Cerebellar nuclear complex (tissue), 1 donor: ENCODE measurements around the gene ACTG1.

Experiments used
- DNase-seq, 2 experiments: peaks; one replicate each; lab custom pipeline; 2025; lab: John Stamatoyannopoulos, UW

The ACTG1 gene

DNA sequence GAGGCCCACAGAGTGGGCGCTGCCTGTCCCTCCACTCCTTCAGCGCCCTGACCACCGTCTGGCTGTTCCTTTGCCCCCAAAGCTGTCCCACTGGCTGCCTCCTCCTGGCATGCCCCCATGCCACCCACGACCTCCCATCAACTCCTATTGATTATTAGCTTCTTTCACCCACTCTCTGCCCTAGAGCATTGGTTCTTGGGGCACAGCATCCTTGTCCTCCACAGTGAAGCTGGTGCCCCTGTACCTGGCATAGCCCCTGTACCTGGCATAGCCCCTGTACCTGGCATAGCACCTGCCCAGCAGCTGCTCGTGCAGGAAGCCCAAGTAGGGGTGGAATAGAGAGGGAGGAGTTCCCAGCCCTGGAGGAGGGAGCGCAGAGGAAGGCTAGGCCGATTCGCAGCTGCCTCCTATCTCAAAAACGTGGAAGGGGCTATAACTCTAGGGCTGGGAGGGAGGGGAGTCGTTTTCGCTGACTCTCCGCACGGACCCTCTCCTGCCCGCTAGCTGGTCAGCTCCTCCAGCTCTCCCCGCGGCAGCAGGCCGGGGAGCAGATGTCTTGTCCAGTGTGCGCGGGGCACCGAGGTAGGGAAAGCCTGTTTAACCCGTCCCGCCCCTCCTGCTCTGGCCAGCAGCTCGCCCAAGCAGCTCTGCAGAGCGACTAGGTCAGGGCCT is 5.7 kb upstream of the ACTG1 start:
- no peak for DNase-seq

DNA sequence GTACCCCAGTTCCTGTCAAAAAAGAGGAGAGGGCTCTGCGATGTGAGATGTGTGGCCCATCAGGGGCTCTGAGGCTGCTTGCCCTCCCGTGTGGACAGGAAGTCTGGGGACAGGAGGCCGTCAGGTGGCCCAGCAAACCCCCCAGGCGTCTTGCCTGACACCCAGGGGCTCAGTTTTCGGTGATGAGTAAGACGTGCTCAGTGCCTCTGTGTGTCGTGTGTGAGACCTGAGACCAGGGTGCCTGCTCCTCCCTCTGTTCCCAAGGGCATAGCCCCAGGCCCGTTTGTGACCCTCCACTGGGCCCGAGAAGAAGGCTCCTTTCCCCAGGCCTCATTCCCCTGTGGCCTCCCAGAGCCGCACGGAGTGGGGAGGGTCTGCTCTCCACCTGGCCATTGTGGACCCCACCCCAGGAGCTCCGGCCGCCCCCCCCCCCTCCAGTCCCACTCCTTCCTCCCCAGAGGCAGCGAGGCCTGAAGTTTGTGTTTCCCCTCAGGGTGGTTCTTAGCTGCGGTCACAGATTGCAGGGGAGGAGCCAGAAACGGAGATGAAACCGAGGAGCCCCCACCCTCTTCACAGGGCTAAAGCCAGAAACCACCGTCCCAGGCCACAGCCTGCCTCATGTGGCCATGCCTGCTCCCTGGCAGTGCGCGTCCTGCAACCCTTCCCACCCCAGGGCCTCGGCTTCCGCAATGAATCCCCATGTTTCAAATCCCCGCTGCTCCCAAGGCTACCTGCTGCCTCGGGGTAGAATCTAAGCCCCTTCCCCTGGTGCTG is 4.9 kb upstream of the ACTG1 start:
- no peak for DNase-seq

DNA sequence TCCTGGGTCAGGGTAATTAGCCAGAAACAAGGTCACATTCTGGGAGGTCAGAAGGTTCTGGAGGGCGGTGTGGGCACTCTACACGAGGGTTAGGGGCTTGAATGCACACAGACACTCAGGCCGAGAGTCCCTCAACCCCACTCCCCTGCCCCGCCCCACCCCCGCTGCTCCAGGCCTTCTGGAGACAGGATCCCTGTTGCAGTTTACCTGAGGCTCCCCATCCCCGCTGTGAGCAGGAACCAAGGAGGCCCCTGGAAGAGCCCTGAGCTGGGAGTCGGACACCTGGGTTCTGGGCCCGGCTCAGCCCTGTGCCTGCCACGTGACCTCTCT is 4.4 kb upstream of the ACTG1 start:
- no peak for DNase-seq

DNA sequence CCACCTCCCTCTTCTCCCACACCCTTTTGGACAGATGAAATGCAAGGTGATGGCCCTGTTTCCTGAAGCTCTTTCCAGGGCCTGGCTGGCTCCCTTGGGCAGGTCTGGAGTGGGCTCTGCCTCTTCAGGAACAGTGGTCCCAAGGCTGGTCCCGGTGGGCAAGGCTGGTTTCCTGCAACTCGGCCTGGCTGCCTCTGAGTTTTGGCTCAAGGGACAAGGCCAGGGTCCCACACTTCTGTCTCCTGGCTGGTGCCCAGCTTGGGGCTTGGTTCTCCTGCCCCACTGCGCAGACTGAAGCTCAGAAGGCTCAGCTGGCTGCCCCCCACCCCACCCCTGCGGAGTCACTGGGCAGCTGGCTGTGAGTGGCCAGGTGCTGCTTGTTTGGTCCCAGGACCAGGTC is 3.8 kb upstream of the ACTG1 start:
- DNase-seq: no peak

DNA sequence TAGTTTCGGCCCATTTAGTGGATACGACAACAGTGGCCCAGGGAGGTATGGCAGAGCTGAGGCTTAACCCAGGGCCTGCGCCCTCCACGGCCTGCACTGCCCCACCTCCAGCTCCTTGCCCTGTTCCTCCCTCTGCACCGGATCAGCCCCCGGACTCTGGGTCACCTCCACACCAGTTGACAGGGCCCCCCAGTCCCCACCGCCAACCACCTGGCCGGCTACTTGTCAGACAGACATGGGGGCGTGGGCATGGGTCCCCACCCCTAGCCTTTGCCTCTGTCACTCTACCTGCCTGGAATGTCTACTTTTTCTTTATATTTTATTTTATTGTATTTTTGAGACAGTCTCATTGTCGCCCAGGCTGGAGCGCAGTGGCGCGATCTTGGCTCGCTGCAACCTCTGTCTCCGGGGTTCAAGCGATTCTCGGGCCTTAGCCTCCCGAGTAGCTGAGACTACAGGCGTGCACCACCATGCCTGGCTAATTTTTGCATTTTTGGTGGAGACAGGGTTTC is 3.0 kb upstream of the ACTG1 start:
- no peak for DNase-seq

DNA sequence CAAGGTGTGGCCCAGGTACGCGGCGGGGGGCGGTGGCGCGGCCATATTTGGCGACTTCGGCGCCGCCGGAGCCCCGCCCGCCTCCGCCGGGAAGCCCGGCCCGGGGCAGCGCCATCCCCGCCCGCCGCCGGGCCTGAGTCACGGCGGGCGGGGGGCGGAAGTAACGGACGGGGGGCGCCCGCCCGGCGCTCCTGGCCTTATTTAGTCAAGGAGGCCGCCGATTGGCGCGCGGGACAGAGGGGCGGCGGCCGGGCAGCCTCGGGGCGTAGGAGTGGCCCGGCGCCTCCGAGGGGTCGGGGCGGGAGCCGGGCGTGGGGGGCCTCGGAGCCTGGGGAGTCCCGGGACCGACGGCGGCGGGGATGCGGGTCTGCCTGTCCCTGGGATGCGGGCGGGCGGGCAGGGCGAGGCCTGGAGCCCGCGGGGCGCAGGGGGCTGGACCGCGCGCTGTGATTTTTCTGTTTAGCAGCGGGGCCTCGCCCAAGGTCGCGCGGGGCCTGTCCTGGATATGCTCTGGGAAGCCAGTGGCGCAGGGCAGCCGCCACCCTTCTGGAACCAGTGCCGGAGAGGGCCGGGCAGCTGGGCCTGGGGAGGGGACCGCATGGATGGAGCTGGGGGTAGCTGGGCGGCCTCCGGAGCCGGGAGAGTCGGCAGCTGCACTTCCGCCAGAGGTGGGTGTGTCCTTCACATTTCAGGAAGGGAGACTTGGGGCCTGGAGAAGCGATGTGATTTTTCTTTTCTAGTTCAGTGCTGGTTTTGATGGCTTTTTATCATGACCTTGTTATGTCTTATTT is 2.3 kb upstream of the ACTG1 start:
- DNase-seq: no peak

DNA sequence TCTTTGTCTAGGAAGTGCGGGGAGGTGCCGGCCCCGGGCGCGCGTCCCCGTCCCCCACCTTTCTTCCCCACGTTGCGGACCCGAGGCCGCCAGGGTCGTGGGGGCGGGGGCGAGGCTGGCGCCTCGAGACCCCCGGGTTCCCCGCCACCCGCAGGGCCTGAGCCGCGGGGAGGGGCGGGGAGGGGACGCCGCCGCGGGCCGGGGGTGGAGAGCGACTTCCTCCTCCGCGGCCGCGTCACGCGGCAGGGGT is 1.8 kb upstream of the ACTG1 start:
- DNase-seq: no peak

DNA sequence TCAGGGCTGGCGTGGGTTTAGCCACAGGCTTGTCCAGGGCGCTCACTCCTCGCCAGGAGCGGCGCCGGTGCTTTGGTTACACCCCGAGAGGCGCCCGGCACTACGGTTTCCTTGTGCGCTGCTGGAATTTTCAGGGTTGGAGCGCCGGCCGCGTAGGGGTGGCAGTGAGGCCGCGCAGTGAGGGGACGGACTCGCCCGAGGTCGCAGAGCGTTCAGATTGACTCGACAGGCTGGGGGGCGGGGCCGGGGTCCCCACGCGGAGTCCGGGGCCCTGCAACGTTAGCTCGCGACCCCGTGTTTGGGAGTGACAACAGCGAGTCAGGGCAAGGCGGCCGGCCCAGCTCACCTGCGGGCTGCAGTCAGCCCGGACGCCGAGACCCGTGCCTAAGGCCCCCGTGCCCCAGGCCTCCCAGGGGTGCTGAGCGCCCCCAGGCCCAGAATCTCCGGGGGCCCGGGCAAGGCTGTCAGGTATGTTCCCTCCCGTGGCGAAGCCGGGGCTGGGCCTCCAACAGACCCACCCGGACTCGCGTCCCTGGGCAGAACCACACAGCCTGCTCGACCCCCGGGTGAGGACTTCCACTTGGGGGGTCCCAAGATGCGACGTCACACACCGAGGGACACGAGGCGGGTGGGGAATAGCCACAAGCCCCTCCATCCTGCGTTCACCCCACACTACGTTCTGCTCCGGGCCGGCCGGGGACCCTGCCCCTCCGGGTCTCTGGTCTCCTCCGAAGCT is 1.3 kb upstream of the ACTG1 start:
- no peak for DNase-seq

DNA sequence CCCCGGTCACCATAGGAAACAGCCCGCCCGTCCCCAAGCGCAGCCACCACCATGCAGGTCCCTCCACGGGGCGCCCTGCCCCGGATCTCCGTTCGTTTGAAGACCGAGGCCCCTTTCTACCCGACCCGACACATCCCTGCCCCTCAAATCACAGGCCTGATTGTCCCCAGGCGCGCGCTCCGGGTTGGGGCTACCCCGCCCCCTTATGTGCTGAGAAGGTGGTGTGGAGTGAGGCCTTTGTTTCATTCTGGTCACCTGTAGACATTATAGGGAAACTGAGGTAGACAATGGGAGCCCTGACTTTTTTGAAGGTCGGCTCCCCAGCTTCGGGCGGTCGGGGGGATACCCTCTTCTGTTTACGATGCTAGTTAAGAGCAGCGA is 763 bp upstream of the ACTG1 start:
- DNase-seq: no peak

DNA sequence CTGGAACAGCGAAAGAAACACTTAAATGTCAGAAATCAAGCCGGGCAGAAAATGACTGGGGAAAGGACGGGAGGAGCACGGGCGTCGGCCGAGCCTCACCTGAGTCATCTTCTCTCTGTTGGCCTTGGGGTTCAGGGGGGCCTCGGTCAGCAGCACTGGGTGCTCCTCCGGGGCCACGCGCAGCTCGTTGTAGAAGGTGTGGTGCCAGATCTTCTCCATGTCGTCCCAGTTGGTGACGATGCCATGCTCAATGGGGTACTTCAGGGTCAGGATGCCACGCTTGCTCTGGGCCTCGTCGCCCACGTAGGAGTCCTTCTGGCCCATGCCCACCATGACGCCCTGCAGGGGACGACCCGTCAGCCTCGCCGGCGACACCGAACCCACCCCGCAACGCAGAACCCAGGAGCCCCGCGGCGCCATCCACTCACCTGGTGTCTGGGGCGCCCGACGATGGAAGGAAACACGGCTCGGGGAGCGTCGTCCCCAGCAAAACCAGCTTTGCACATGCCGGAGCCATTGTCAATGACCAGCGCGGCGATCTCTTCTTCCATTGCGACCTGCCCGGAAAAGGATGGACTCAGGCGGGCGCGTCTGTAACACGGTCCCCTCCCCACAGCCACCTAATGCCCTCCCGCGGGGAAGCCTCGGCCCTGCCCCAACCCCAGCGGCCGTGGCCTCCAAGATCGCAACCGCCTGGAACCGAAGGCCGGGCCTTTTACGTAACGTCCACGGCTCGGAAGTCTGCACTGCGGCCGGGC is 616 bp downstream of the ACTG1 start:
- no peak for DNase-seq

DNA sequence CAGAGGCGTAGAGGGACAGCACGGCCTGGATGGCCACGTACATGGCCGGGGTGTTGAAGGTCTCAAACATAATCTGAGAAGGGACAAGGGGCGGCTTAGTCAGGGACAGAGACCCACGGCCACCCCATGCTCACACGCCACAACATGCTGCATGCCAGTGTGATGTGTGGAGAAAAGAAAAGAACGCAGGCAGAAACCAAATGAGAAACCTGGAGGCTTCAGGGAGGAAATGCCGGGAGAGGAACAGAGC is 1.1 kb downstream of the ACTG1 start:
- DNase-seq: no peak

DNA sequence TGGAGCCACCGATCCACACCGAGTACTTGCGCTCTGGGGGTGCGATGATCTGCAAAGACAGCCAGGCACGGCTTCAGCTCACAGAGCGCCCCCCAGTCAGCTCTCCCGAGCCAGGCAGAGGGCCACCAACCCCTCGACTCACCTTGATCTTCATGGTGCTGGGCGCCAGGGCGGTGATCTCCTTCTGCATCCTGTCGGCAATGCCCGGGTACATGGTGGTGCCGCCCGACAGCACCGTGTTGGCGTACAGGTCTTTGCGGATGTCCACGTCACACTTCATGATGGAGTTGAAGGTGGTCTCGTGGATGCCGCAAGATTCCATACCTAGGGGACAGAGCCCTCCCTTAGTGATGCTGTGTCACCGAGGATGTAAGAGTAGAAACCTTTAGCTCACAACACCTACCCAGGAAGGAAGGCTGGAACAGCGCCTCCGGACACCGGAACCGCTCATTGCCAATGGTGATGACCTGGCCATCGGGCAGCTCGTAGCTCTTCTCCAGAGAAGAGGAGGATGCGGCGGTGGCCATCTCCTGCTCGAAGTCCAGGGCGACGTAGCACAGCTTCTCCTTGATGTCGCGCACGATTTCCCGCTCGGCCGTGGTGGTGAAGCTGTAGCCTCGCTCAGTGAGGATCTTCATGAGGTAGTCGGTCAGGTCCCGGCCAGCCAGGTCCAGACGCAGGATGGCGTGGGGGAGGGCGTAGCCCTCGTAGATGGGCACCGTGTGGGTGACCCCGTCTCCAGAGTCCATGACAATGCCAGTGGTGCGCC is 1.6 kb downstream of the ACTG1 start:
- no peak for DNase-seq

DNA sequence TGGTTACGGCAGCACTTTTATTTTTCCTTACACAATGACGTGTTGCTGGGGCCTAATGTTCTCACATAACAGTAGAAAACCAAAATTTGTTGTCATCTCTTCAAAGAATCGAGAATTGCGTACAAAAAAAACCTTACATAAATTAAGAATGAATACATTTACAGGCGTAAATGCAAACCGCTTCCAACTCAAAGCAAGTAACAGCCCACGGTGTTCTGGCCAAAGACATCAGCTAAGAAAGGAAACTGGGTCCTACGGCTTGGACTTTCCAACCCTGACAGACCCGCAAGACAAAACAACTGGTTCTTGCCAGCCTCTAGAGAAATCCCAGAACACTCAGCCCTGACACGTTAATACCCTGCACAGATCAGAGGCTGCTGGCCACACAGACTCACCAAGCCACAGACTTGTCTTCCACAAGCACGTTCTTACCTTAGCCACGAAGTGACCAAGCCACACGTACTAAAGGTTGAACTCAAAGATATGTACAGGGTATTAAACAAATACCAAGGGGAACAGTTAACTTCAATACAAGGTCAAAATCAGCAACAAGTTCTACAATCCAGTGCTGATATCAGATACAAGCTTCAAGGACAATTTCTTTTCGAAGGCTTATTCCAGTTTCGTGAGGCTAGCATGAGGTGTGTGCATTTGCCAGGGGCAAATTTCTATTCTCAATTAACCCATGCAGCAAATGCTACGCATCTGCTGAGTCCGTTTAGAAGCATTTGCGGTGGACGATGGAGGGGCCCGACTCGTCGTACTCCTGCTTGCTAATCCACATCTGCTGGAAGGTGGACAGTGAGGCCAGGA is 2.4 kb downstream of the ACTG1 start:
- DNase-seq: no peak

DNA sequence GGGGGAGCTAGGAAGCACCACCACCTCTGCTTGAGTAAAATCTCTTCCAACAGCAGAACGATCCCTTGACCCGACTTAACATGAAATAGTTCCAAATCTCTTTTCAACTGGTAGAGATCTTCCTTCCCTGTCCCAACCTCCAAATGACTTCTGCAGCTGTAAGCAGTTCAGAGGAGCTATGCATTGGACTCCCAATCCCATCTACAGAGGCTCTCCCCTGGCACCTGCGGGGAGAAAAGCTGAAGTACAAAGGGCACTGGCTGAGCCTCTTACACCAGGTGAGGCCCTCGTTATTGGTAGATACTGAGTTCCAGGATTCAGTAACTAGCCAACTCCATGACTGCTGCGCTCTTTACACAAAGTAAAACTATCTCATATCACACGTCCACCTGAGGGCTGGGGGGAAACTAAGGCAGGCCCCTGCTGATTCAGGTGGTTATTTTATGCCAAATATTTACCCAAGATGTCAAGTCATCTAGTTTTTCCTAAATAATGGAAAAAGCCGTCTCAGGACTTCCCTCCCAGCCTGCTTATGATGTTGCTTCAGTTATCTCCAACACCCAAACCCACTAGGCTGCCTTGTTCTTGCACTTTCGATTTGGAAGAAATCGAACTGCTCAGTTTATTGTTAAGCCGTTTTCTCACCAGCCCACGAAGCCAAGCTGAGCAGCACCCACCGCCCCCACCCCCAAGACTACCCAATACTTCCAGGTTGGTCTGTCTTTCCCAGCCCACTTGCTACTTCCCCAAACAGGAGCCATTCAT is 3.2 kb downstream of the ACTG1 start:
- no peak for DNase-seq

DNA sequence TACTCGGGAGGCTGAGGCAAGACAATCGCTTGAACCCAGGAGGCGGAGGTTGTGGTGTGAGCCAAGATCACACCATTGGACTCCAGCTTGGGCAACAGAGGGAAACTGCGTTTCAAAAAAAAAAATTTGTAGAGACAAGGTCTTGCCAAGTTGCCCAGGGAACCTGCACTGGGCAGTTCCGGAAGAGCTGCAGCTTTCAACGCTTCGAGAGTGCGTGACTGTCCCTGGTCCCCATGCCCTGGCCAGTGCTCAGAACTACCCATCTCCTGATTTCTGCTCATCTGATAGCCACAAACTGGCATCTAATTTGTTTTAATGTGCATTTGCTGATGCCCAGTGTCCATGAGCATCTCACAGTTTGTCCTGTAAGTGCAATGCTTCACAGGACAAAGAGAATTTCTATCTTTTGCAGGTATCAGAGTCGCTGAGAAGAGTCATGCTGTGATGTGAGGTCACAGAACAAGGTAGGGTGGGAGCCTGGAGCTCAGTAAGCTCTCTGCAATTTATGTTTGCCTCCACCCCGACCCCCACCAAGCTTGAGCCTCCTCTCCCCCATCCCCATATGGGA is 3.9 kb downstream of the ACTG1 start:
- no peak for DNase-seq

DNA sequence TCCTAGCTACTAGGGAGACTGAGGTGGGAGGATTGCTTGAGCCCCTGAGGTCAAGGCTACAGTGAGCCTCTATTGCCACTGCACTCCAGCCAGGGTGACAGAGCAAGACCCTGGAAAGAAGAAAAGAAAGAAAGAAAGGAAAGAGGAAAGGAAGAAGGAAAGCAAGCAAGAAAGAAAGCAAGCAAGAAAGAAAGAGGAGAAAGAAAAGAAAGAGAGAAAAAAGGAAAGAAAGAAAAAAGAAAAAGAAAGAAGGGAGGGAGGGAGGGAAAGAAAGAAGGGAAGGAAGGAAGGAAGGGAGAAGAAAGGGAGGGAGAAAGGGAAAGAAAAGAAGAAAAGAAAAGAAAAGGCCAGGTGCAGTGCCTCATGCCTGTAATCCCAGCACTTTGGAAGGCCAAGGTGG is 9.0 kb downstream of the ACTG1 start:
- DNase-seq: no peak

DNA sequence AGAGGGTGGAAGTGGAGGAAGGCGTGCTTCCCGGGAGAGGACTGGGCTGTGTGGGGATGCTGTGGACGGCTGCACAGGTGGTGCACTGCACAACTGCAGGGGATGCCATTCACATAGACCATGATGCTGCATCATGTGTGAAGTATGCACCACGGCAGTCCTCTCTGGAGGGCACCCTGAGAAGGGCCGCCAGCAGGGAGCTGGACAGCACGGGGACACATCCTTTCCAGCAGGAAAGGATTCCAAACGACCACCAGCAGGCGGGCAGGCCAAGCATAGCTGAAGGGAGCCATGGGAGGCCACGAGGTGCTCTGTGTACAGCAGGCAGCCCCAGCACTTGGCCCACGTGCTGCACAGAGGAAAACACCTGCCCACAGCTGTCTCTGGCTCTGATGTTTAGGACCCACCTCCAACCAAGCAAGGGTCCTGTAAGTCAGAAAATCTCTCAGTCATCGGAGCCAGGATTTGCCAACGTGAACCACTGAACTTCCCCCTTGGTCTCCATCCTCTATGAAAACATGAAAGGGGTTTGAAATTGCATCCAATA is 10.1 kb downstream of the ACTG1 start:
- DNase-seq: no peak

DNA sequence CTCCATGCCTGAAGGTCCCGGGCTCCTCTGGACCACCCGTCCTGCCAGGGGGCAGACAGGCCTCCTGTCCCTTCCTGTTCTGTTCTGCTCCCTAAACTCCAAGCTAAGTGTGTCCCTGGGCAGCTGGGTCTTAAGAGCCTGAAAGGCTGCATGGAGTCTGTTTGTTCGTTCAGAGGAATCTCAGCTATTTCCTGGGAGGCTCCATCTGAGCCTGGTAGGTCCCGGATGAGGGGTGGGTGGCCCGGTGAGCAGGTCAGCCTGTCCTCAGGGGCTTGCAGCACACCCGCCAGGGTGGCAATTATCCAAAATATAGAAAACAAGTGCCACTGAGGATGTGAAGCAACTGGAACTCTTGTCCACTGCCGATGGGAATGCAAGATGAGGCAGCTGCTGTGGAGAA is 12.6 kb downstream of the ACTG1 start:
- DNase-seq: no peak

DNA sequence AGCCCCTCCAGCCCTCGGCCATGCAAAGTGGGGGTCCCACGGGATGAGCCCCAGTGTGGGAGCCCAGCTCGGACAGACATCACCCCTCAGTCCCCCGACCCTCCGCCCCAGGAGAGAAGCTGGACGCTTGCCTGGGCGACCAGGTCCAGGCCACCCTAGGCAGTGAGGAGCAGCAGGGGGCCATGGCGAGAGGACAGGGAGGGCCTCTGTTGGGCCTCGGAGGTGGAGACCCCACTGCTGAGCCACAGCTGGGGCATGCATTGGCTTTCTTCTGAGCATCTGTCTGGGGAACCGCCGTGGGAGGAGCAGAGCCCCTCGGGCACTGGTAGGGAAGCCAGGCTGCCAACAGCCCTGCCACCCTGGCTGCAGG is 13.0 kb downstream of the ACTG1 start:
- no peak for DNase-seq
